NCI-H2196 treated with DMSO at 0.1 percent for 48 hours (cell line): ENCODE measurements around the gene RAB3IL1.
A peak's percentile ranks its signal among the peaks of the same experiment; 100 is the strongest.
"Not testable (repeated sequence)": the region's sequence is repeated elsewhere in the genome, so short reads cannot be mapped to it uniquely, and the experiment has no call there.

Experiments used
- DNase-seq: peaks from one replicate; lab custom pipeline; 2025; ENCODE audit not compliant: unreplicated experiment; lab: John Stamatoyannopoulos, UW

RAB3IL1 gene, protein sequence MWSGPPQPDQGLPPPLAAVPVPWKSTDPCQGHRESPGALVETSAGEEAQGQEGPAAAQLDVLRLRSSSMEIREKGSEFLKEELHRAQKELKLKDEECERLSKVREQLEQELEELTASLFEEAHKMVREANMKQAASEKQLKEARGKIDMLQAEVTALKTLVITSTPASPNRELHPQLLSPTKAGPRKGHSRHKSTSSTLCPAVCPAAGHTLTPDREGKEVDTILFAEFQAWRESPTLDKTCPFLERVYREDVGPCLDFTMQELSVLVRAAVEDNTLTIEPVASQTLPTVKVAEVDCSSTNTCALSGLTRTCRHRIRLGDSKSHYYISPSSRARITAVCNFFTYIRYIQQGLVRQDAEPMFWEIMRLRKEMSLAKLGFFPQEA

DNA sequence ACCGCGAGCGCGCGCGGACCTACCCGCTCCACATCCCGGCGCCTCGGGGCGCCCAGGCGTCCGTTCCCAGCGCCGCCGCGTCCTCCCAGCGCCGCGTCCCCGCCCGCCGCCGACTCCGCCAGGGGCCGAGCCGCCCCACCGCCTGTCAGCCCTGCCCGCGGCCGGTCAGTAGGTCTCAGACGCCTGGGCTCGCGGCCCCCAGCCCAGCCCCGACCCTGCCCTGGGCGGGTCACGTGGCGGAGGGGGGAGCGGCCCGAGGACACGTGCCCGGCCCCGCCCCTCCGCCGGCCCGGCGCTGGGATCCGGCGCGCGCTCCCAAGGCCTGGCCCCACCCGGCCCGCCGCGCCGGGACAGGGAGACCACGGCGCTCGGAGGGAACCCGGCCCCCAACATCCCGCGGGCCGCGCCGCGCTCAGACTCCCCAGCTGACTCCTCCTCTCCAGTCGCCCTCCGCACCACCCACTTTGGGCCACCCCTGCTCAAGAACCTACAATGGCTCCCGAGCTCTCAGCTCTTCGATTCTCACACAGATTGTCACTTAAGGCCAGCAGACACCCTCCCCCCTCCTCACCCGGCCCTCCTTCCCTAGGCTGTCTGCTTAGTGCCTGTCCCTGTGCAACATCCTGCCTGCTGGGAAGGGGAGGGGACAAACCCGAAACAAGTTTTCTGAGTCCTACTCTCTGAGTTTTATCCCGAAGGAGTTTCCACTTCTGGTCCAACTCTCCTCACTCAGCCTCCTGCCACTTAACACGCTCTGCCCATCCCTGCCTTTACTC, at the start of gene RAB3IL1:
RAB3IL1 (minus strand) TSS at position 233 of the 776 bp plus-strand sequence; CDS start at position 34, 199 bp downstream.
- DNase-seq: peak; percentile 9

DNA sequence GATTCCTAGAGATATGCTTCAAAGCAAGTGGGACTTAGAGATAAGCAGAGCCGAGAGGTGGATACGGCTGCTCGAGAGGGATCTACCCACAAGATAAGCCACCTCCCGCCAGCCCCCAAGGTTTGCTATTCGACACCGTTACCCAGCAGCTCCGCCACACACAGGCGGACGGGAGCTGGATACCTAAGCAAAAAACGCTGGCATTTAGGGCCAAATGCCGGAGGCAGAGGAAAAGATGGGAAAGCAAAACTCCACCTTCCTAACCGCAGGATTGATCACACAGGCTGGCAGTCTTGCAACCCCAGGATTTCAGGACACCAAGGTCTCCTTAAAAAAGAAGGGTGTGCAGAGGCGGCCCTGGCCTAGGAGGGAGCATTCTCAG, 49.4 kb upstream of the RAB3IL1 start:
- DNase-seq: no peak

DNA sequence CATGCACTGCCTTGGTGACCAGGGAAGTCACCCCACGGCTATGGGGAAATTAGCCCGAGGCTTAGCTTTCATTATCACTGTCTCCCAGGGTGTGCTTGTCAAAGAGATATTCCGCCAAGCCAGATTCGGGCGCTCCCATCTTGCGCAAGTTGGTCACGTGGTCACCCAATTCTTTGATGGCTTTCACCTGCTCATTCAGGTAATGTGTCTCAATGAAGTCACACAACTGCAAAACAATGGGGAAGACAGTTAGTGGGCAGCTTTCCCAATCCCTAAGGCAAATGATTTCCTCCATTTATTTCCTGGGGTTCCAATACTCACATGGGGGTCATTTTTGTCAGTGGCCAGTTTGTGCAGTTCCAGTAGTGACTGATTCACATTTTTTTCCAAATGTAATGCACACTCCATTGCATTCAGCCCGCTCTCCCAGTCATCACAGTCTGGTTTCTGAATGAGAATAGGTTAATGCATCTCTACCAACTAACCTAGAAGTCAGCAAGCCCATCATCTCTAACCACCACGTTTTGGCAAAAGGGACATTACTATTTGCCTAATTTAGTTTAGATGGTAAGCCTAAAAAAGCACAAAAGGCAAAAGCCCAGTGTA, 47.4 kb upstream of the RAB3IL1 start:
- DNase-seq: not testable (repeated sequence)

DNA sequence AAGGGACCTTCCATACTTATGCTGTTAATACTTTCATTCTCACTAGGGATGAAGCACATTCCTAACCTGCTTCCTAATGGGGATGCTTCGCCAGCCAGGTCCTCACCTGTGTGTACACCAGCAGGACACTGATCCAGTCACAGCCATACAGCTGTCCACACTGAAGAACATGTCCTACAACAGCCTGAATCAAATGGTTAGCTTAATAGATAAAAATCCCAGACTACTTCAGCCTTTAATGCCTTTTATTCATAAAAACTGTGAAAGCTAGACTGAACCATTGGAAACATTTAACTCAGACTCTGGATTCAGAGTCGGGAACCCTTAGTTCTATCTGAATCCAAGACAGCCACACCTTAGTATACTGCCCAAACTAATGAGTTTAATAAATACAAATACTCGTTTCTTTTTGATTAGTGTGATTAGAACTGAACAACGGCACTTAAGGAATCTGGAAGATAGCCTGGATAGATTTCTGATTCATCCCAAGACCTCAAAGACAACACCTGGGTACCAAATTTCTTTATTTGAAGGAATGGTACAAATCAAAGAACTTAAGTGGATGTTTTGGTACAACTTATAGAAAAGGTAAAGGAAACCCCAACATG, 46.8 kb upstream of the RAB3IL1 start:
- no peak for DNase-seq

DNA sequence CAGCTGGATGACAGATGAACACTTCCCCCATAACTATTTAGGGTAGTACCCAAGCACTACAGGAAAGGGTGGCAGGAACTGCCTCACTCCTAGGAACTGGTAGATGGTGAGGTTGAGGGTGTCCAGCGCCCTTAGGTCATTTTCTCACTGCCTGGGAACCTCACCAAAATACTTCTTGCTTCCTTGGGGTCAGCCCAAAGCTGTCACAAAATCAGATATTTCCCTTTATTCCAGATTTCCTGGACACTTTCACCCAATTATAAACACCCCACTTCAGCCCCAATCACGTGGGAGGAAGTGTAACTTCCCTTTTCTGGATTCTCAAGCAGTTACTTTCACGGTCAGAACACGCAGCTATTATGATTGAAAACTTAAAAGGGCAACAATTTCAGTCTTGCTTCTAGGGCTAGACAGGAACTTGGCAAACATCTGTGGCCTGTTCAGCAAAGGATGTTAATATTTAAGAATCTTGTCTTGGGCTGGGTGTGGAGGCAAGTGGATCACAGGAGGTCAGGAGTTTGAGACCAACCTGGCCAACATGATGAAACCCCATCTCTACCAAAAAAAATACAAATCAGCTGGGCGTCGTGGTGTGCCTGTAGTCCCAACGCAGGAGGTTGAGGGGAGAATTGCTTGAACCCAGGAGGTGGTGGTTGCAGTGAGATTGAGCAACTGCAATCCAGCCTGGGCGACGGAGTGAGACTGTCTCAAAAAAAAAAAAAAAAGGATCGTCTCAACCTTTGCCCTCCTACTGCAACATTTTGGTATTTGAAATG, 46.1 kb upstream of the RAB3IL1 start:
- no peak for DNase-seq

DNA sequence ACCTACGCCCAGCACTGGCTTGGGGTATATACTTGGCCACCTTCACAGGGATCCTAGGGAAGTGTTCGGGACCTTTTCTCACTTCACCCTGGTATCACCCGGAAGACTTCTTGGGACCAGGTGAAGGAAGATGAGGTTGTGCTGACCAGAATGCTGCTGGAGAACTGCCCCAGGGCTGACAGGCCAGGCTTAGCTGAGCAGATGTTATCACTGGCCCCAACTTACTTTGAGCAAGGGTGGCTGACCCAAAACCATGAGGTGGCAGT, 45.6 kb upstream of the RAB3IL1 start:
- DNase-seq: no peak

DNA sequence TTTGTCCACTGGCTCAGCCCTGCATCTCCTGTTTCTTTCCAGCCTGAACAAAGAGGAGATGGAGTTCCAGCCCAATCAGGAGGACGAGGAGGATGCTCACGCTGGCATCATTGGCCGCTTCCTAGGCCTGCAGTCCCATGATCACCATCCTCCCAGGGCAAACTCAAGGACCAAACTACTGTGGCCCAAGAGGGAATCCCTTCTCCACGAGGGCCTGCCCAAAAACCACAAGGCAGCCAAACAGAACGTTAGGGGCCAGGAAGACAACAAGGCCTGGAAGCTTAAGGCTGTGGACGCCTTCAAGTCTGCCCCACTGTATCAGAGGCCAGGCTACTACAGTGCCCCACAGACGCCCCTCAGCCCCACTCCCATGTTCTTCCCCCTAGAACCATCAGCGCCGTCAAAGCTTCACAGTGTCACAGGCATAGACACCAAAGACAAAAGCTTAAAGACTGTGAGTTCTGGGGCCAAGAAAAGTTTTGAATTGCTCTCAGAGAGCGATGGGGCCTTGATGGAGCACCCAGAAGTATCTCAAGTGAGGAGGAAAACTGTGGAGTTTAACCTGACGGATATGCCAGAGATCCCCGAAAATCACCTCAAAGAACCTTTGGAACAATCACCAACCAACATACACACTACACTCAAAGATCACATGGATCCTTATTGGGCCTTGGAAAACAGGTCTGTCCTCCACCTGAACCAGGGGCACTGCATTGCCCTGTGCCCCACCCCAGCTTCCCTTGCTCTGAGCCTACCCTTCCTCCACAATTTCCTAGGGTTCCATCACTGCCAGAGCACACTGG, 45.0 kb upstream of the RAB3IL1 start:
- no peak for DNase-seq

DNA sequence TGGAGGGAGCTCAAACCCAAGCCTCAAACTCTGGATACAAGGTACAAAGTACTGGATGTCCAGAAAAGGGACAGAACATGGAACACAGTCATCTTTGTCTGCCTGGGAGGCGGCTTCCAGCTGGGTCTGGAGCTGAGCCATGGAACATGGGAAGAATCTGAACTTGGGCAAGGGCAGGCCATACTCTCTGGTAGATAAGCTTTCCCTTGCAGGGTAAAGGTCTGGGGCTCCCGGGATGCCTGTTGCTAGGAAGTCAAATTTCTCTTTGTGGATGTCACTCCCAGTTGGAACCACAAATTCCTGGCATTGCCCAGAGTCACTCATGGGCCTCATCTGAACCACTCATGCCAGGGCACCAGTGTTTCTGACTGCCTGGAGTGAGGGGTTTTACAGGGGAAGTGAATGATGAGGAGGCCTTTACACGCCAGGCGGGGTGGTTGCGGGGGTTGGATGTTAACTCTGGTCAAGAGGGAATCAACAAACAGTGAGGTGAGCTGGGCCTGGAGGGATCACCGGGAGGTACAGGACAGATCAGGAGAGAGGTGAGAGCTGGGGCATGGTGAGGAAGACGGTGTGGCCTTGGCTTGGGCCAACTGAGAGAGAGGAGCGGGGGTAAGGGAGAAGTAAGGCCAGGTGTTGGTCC, 44.3 kb upstream of the RAB3IL1 start:
- no peak for DNase-seq

DNA sequence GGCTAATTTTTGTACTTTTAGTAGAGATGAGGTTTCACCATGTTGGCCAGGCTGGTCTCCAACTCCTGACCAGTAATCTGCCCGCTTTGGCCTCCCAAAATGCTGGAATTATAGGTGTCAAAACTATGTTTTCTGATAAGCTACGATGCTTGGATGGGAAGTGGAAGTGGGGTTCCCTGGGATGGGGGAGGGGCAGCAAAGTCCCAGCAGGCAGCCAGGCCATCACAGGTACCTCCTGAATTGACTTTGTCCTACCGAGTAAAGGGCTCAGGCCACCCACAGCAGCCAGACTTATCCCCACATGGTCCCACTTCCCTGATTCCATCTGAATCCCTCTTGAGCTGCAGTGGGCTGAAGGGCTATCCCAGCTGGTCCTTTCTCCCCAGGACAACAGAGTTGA, 43.2 kb upstream of the RAB3IL1 start:
- DNase-seq: no peak

DNA sequence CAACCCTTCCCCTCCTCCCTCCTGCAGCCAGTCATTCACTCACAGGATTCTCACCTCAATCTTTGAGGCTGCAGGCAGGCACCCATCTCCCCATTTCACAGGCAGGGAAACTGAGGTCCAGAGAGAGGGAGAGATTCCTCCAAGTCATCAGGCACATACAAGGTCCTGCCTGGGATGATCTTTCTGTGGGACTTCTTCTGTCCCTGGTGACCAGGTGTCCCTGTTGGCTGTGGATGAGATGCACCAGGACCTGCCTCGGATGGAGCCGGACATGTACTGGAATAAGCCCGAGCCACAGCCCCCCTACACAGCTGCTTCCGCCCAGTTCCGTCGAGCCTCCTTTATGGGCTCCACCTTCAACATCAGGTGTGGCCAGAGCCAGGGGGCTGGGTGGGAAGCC, 42.3 kb upstream of the RAB3IL1 start:
- DNase-seq: no peak

DNA sequence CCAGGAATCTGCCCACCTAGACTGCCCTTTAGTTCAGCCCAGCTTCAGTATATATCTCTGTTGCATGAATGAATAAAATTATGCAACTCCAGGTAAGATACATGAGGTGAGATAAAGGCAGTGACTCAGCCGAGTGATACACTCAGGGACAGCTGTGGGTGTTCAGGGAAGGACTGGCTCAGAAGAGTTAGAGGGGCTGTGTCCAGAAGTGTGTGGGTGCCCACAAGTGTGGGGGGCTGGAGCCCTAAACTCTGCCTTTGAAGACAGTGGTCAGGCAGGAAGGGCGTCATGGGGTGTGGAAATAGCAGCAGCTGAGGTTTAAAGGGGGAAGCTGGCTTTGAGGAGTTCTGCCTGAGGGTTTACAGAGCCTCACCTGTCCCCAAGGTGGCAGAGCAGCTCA, 41.7 kb upstream of the RAB3IL1 start:
- DNase-seq: no peak

DNA sequence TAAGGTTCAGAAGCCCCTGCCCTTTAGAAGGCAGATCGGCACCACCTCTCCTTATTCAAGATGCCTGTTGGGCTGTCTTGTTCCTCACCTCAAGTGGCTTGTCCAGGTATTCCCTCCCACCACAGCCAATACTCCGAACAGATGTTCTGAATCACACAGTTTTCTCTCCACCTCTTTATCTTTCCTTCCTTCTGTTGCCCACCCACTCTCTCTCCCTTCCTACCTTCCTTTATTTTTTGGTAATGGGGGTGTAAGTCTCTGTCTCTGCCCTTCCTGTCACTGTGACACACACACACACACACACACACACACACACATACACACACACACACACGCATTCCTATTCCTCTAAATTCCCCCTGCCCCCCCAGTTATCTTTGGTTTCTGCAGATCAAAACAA, 41.2 kb upstream of the RAB3IL1 start:
- DNase-seq: no peak

DNA sequence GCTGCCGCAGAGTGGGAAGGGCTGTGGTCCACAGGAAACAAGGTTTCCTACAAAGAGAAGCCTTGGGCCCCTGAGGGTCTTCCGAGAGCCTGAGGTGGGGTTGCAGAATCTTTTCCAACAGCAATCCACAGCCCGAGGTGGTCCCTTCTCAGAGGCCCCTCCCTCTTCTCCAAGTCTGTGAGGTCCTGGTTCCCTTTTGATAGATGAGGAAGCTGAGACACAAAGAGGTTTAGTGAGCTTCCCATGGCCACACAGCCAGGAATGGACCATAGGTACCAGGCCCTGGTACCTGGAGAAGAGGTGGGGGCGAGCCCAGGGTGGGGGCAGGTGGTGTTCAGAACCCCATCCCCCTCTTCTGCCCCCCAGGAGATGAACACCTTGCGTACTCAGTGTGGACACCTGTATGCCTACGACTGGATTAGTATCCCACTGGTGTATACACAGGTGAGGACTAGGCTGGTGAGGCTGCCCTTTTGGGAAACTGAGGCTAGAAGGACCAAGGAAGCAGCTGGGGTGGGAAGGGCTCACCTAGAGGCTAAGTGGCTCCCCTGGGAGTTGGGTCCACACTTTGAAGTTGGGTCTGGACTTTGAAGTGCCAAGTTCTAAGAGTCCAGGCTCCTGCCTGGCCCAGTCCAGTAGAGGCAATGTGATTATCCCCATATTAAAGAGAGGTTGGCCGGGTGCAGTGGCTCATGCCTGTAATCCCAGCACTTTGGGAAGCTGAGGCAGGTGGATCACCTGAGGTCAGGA, 39.8 kb upstream of the RAB3IL1 start:
- no peak for DNase-seq

DNA sequence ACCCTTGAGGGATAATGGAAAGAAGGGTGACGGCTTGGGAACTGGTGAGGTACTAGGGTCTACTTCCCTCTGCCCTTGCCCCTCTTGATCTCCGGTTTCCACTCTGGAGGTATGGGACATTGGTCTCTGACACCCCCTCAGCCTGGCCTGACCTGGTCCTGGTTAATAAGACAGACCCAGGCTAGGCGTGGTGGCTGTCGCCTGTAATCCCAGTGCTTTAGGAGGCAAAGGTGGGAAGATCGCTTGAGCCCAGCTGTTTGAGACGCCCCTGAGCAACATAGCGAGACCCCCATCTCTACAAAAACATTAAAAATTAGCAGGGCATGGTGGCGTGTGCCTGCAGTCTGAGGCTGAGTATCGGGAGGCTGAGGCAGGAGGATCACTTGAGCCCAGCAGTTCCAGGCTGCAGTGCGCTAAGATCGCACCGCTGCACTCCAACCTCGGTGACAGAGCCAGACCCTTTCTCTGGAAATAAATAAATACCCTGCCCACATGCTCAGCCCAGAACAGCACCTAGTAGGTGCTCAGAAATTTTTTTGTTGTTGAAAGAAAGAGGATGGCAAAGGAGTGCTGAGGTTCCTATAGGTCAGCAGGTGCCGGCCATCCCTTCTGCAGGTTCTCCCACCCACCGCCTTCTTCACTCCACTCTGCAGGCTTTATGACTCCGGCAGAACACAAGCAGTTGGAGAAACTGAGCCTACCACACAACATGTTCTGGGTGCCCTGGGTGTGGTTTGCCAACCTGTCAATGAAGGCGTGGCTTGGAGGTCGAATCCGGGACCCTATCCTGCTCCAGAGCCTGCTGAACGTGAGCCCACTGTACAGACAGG, 39.0 kb upstream of the RAB3IL1 start:
- DNase-seq: no peak

DNA sequence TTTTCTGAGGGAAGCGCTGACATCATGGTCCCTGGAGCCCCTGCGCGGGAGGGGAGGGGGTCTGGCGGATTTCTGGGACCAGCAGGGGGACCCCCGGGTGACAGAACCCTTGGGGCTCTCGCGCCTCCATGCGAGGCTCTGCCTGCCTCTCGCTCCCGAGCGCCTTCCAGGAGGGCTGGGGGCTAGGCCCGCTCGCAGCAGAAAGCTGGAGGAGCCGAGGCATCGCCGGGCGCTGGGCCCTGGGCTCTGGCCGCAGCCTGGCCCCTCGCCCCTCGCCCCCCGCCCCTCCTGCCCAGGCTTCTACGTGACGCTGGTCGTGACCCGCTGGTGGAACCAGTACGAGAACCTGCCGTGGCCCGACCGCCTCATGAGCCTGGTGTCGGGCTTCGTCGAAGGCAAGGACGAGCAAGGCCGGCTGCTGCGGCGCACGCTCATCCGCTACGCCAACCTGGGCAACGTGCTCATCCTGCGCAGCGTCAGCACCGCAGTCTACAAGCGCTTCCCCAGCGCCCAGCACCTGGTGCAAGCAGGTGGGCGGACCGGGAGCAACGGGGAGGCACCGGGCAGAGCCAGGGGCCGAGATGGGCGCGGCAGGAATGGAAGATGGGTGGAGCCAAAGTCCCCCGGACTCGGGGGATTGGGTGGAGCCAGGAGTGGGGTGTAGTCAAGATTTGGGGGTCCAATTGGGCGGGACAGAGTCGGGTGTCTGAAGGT, 38.2 kb upstream of the RAB3IL1 start:
- DNase-seq: no peak

DNA sequence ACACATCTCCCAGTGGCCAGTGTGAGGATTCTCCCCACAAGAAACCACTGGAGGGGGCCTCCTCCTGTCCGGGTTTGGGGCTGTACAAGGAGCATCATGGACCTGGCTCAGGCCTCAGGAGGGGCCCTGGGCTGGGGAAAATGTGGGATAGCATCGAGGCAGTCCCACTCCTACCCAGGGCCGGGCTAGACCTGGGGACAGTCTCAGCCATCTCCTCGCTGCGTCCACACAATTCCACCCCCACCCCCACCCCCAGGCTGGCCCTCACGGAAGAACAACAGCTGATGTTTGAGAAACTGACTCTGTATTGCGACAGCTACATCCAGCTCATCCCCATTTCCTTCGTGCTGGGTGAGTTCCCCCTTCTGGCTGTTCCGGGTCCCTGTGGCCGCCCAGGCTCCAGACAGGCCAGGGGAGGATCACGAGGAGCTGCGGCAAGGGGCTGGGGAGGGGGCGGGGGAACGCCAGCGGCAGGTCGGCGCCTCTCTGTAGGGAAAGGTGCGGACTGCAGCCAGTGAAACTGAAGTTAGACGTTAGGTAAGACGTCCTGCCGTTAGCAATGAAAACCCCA, 37.6 kb upstream of the RAB3IL1 start:
- DNase-seq: no peak

DNA sequence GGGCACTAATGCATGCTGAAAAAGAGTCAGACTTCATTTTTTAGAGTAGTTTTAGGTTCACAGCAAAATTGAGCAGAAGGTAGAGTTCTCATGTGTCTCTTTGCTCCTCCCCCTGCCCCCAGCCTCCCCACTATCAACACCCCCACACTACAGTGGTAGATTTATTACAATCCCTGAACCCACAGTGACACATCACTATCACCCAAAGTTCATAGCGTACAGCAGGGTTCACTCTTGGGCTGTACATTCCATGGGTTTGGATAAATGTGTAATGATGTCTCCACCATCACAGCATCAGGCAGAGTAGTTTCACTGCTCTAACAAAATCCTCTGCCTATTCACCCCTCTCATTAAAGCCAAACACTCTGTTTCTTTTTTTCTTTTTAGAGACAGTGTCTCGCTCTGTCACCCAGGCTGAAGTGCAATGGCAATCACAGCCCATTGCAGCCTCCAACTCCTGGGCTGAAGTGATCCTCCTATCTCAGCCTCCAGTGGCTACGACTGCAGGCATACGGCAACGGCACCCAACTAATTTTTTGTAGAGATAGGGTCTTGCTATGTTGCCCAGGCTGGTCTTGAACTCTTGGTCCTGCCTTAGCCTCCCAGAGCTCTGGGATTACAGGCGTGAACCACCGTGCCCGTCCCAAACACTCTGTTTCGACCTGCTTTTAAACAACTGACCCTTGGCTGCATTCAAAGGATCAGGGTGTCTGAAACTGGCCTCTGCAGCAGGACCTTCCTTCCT, 36.9 kb upstream of the RAB3IL1 start:
- DNase-seq: no peak
